IPS DF 19.7 (cell line): Measurements from ENCODE around the gene ING4.
A peak's percentile ranks its signal among the peaks of the same experiment; 100 is the strongest.

Experiments
- DNase-seq: peaks from one replicate; pipeline ENCODE4 v3.0.0-alpha.2; 2013; ENCODE audit warnings: low read depth, low spot score

Gene ING4

DNA sequence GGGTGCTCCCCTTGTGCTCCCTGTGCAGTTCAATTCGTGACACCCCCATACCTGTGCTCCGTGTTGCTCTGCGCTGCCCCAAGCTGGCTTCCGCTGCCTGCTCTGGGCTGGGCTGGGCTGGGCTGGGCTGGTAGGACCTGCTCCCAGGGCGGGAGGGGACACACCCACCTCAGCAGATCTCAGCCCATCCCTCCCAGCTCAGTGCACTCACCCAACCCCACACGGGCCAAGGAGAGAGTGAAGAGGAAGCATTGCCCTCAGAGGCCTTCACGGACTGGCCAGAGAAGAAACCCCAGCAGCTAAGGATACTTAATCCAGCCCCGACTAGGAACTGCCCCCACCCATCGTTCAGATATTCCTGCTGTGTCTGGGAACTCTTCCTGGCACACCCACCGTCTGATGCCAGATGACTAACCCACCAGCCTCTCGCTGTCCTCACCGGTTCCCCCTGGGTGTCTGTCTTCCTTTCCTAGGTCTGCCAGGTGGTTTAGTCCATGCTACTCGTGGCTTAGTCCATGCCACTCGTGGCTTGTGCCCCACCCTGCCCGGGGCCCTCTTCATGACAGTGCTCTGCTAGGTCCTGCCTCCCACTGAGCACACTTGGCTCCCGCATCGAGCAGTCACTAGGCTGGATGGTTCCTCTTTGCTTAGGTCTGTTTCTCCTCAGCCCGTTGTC lies 26.9 kb downstream of the ING4 start, which contains the start of gene LPAR5:
Gene LPAR5, minus strand, starts transcription at position 104 of the 676 bp plus-strand sequence. CDS start 14,711 bp downstream, outside the sequence.
- no peak for DNase-seq

DNA sequence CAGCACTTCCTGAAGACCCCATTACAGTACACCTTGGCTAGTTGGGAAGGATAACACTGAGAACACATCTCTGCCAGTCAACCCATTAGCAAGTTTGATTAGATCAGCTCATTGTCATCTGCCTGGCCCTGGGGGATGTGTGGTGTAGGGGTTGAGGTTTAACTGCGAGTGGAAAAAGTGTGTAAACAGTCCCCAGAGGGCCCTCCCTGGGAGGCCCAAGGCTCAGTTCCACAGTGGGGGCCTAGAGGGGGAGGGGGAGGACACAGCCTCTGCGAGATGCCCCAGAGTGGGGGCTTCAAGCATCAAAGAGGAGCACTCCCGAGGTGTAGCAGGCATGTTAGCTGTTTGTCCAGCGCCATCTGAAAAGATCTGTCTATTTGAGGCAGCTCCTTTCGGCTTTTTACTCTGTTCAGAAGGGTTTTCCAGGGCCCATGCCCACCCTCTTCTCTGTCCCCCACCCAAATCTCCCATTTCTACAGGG lies 27.5 kb downstream of the ING4 start:
- DNase-seq, result no peak

DNA sequence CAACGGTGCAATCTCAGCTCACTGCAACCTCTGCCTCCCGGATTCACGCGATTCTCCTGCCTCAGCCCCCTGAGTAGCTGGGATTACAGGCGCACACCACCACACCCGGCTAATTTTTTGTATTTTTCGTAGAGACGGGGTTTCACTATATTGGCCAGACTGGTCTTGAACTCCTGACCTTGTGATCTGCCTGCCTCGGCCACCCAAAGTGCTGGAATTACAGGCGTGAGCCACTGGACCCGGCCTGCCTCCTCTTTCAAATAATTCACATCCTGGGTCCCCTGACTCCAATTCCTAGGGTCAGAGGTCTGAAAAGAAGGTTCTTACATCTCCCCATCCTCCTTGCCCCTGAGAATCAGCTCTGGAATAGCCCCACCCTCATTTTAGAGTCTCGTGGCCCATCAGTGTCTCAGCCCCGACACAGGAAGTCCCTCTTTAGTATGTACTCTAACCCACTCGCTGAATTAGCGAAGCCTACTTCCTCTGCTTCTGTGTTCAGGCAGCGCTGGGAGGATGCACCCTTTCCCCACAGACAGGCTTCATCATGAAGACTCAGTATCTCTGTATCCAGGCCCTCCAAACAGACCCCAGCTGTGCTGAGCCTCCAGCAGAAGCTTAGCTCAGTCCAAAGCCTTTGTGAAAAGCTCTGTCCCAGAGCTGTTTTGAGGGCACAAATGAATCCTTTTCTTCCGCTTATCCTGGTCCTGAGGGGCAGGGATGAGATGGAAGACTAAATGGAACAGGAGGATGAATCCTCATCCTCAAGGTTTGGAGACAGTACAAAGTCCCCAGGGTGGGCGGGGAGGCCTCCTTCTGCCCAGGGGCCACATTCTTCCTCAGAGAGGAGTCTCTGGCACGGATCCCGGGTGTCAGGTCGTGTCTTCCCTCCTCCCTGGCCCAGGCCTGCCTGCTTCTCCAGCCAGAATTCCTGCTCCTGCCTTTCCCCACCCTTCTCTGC lies 30.6 kb downstream of the ING4 start:
- DNase-seq, result no peak

DNA sequence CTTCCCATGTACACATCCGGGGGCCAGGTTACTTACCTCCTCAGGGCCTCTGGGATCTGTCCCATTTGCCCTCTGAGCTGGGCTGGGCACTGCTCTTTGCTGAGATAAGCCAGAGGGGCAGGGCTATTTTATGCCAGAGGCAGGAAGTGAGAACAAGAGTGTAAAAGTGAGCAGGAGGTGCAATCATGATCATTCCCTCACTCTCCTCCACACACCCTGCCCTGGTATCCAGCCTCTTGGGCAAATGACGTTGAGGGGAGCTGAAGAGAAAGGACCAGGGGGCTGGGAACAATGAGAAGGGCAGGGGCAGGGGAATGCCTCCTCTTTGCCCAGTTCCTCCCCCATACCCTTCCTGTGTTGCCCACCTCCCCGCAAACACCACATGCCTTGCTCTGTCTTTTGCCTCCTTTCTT lies 31.4 kb downstream of the ING4 start:
- DNase-seq, result no peak

DNA sequence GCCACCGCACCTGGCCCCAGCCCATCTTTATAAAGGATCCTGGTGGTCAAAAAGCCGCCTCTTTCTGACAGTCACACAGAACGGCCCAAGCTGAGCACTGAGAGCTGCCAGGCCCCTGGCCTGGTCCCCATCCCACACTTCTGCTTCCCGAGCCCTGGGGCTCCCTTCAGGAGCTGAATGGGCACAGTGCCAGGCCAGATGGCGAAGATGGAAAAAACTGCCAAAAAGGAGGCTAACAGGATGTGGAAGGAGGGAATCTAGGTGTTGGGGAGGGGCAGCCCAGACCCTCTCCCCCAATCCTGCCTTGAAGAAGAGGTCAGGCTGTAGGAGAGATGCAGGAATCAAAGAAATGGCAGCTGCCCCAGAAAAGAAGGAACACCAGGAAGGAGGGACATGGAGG lies 32.2 kb downstream of the ING4 start:
- no peak for DNase-seq

DNA sequence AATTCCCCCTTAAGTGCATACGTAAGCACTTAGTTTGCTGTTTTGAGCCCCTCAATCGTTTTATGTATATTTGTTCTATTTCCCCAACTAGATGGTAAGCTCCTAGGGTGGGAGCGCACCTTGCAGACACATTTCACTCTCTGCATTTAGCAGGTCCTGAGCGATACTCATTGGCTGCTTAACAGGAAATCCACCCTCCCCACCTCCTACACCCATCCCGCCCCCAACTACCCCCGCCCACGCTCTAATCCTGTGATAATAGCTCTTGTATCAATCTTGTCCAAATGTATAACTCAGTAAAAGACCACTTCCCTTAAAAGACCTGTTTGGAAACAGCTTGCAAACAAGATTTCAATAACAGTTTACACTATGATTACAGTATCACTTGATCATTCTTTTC lies 35.3 kb downstream of the ING4 start:
- no peak for DNase-seq

DNA sequence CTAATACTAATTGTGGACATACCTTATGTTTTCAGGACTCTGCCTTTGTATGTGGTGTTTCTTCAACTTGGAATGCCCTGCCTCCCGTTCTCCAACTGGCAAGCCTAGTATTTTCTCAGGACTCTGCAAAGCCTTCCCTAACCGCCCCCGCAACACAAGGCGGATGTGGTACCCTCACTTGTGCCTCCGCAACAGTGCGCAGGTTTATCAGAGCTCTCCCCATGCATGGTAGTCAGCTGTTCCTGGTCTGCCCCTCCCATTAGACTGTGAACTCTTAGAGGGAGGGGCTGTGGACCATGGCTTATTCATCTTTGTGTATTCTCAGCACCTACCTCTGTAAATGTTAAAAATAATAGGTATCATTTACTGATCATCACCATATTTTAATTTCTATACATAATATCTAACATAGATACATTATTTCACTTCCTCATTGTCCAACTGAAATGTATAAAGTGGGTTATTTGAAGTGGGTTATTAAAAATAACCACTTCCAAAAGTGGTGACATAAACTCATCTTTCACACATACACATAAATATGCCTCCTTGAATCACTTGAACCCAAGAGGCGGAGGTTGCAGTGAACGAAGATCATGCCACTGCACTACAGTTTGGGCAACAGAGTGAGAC lies 36.1 kb downstream of the ING4 start:
- DNase-seq, result no peak

DNA sequence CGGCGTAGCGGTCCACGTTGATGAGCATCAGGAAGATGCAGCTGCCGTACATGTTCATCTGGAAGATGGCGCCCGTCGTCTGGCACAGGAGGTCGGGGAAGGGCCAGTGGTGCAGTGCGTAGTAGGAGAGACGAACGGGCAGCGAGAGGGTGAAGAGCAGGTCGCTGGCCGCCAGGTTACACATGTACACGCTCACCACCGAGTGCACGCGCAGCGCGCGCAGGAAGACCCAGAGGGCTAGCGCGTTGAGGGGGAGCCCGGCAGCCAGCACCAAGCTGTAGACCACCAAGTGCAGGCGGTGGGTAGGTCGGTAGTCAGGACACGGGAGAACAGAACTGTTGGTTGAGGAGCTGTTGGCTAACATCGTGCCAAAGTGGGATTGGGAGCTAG lies 42.0 kb downstream of the ING4 start:
- DNase-seq, result no peak

DNA sequence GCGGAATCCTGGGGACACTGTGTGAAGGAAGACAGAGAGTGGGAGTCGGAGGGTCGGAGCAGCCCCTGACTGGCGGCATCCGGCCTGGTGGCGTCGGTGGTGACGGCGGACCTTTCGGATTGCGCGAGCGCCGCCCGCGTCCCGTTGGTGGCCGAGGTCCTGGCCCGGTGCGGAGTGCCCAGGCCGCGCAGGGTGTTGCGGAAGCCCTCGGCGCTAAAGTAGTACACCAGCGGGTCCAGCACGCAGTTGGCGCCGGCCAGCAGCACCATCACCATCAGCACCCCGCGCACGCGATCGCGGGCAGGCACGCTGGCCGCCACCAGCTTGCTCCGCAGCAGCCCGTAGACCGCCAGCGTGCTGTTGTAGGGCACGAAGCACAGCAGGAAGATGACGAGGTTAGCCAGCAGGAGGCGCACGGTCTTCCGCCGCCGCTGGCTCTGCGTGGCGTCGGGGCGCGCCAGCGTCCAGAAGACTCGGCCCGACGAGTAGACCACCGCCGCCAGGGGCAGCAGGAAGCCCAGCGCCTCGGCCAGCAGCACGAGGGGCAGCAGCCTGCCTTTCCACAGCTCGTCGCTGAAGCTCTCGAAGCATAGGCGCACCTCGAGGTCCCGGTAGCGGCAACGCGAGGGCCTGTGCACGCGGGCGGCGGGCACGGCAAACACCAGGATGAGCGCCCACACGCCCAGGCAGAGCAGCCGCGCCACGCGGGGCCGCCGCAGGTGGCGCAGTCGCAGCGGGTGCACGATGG lies 42.6 kb downstream of the ING4 start:
- no peak for DNase-seq

DNA sequence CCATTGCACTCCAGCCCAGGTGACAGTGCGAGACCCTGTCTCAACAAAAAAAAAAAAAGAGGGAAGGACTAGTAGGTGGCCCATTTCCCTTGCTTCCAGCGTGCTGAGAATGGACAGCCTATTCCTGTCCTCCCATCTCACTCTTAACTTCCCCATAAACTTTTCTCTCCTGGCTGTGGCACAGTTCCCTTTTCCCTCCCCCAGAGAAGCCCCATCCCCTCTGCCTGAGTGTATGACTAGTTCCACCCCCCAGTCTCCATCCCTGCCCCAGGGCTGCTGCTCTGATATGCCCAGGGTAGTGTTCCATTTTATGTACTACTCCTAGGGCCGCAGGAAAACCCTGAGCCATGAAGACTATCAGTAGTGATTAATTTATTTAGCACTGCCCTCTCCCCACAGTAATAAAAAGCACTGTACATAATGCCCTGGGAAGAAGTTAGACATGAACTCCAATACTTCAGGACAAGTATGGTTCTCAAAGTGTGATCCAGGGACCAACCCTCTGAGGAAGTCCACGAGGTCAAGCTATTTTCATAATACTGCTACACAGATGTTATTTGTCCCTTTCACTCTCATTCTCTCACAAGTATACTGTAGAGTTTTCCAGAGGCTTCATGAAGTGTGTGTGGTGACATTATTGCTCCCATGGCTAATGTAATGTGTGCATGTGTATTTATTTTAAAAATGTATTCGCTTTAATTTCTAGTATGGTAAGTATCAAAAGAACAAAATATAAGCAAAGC lies 44.3 kb downstream of the ING4 start:
- no peak for DNase-seq

DNA sequence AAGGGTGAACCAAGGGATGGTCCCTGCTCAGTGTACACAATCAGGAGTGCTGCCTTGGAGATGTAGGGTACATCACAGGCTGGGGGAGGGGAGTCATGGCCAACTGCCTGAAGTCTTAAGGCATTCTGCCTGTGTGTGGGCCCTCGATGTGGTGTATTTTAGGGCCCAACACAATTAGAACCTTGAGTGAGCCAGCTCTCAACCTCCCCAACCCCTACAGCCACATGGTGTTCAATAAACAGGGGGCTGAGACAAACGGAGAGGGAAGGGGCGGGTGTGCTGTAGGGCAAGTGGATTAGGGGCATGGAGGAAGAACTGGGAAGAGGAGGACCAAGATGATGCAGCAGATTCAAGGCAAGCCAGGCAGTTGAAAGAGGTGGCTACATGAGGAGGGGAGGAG lies 47.1 kb downstream of the ING4 start:
- no peak for DNase-seq

DNA sequence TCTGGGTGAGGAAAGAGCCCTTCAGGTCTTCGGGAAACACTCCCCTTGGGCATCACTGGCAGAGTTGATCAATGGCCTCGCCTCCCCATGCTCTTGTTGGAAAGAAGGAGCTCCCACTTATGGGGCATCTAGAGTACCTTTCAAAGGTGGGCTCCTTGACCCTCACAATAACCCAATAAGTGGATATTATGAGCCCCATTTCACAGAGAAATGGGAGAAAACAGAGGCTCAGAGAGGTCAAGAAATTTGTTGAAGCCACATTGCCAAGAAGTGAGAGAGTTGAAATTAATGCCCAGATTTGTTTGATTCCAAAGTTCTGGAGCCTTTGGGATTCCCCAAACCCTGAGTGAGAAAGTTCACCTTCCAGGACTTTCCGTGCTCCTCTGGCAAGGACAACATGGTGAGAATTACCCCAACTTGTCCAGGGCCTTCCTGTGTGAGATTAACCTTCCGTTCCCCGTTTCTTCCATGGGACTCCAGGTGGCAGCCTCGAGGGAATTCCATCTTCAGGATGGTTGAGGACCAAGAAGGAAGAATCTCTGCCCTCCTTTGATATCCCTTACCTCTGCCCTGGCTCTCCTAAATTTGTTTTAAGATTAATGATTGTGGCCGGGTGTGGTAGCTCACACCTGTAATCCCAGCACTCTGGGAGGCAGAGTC lies 48.3 kb downstream of the ING4 start:
- no peak for DNase-seq

DNA sequence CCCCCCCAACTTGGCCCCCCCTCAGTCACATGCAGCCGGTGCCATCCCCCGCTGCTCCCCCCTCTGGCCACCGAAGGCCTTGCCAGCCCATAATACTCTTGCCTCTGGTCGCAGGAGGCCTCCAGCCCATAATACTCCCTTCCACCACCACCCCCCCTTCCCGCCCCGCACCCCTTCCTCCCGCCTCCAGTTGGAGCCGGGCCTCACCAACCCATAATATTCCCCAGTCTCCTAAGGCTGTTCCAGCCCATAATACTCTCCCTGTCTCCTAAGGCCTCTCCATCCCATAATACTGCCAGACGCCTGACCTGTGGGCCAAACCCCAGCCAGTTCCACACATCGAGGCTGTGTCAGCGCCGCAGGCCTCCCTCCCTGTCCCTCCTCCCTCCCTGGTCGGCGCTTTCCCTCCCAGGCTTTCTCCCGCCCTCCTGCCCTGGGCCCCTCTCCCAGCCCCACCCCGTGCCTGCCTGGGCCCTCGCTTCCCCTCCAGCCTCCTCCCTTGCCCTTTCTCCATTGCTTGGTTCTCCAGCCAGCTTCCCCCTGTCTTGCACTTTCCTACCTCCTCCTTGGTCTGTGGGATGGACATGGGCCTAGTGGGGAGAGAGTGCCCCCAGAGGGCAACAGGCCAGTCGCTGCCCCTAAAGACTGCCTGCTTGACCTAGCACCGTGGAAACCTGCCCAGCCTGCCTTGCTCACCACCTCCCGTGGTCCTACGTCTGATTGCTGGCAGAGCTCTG lies 49.0 kb downstream of the ING4 start:
- peak; percentile 94 for DNase-seq

DNA sequence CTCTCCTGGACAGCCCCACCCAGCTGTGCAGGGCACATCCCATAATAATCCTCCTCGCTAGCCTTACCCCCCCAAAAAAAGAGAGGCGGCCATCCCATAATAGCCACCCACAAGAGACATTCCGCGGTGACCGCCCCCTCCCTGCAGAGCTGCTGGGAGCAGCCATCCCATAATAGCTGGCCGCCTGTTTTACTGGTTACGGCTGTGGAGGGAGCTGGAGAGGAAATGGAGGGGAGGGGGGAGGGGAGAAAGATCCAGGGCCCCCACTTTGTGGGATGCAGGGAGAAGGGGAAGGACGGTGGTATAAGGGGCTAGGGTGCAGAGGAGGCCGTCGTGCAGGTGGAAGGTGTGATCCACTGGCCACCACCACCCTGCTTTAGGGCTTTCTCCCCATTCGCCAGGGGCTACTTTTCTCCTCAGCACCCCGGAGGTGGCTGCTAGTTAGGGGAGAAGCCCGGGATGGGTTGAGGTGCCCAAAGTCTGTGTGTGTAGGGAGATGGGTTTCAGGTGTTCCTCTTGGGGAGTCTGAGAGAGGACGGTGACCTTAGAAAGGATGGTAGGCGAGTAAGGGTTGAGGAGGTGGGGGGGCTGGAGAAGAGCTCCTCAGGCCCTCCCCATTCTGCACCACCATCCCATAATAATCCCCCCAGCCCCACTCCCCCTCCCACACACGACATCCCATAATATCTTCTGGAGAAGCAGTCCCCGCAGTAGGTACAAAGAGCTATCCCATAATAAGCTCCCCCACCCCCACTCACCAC lies 49.7 kb downstream of the ING4 start:
- DNase-seq, result no peak

DNA sequence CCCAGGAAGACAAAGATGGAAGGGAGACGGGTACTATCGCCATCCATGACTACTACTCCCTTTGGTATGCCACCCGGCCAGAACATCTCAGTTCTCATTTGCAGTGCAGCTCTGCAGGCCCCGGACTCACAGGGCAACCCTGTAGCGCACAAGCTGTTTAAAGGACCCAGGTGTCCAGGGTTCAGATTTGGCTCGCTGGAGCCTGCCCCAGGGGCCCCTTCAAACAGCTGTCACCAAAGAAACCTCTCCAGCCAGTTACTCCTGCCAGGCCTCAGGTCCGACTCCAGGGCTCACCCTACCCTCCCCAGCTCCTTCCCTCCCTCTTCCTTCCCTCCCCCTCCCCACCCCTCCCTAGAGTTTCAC lies 50.3 kb downstream of the ING4 start:
- DNase-seq, result no peak

DNA sequence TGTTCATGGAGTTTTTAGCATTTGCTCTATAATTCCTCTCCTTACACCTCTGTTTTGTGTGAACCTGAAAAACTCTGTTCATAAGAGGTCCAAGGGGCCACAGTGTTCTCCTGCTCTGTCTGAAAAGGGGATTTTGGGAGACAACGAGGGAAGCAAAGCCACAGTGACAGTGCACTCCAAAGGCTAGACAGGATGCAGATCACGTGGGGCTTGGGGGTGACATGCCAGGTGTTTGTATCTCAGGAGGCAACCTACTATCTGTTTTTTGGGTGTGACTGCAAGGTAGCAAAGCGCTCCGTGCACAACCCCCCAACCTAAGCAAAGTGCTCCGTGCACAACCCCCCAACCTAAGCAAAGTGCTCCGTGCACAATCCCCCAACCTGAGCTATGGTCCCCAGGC lies 50.7 kb downstream of the ING4 start:
- no peak for DNase-seq

DNA sequence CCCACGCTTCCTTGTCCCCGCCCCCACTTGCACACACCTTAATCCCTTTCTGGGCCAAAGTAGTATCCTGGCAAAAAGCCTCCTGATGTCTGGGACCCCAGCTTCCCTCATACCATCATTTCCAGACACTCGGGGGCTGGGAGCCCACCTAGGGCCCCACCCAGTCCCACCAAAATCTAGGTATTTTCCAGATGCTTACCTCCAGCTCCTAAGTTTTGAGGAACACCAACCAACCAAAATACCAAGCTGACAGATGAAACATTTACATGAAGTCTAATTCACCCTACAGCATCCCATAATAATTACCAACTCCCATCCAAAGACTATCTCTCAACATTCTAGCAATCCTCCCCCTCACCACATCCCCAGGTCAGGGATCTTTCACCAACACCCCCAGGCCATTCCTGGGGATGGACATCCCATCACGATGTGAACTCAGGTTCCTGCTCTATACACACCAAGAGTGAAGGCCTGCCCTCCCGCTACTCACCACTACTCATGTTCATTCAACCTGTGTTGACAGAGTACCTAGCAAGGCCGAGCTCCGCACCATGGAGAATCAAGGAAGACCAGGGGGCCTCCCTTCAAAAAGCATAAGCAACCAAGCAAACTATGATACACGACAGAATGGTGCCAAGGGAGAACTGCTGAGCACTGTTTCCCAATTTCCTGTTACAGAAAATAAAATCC lies 54.2 kb downstream of the ING4 start:
- no peak for DNase-seq
